ENCODE measurements around the gene PRKN. TPM values are rescaled to one million over a fixed set of nuclear protein-coding genes. Genes with fewer than 3 reads are reported as not detected.

PRKN gene
- total and polyA plus RNA-seq, 9 of the 15 experiments (the other 6 are each of a cell fraction or from before 2014, with no cell fraction given): 0.03 to 0.96 (median 0.15) TPM; not detected in 2

GRCh38 chr6:161361529-161361928 lies 1366.0 kb downstream of the PRKN start:
- Histone ChIP-seq H3K27me3 (ENCODE audit: control insufficient read depth in 2 of 2, insufficient read depth in 2 of 2, low read length in 2 of 2) (no peaks in the 10 kb centered on the region), H3K9me1 (ENCODE audit: control insufficient read depth, insufficient read depth, low read length) (no peaks in the 10 kb centered on the region), H4K20me1 (replicated peaks; ENCODE audit: control insufficient read depth, insufficient read depth, low read length) (no peaks in the 10 kb centered on the region), H3K4me1 (replicated peaks in 1 of 2; ENCODE audit: control insufficient read depth in 2 of 2, insufficient read depth in 2 of 2, low read length in 2 of 2) (peaks cover 0 to 5% of the 10 kb centered on the region in 2 experiments; a peak in 3 of 5 replicates), H3K36me3 (ENCODE audit: control insufficient read depth, insufficient read depth, low read length) (no peaks in the 10 kb centered on the region), H3K4me2 (ENCODE audit: insufficient read depth, low read length) (no peak overlapping the region), H3K9ac (ENCODE audit: insufficient read depth in 1 of 2, low read depth in 2 of 2, low read length in 2 of 2) (no peak overlapping the region), H3K79me2 (ENCODE audit: control insufficient read depth, insufficient read depth, low read length) (no peaks in the 10 kb centered on the region), H3K27ac (ENCODE audit: extremely low read depth, low read depth, low read length) (no peak overlapping the region), H3K9me3 (replicated peaks; ENCODE audit: control insufficient read depth, insufficient read depth, low read depth, low read length) (peaks cover 12% of the 10 kb centered on the region), H3K4me3 (no peak overlapping the region), H2AFZ (ENCODE audit: low read depth, low read length) (no peak overlapping the region)
- no peak for ATAC-seq
- ChIA-PET POLR2A (interaction anchor here (1.3 kb wide), 1 partner anchor 13 kb away, joined by 5 read pairs; no protein-coding TSS in a partner anchor), CTCF (ENCODE audit: low intra/inter-chr PET ratio) (no interaction called here)
- in situ Hi-C loops (cut with MboI): no loop called here
- 40% methylated on average over 9 of the region's 9 CpGs for WGBS (ENCODE audit: insufficient coverage, low coverage, missing lambda C conversion rate)
- BruUV-seq (replicated peaks): no TSS peak
- DNase-seq (ENCODE audit: extremely low read depth in 1 of 4, low spot score in 3 of 4): no peak
- no peak for FAIRE-seq
- intact Hi-C loops (cut with micrococcal nuclease): no loop called here
- no peak for TF ChIP-seq RBM15 (IDR thresholded peaks at IDR 0.05; ENCODE audit: insufficient read depth, low read length)
- TF ChIP-seq SMARCA5 (IDR thresholded peaks at IDR 0.05): no peak
- no peak for TF ChIP-seq PKNOX1 (IDR thresholded peaks at IDR 0.05)
- TF ChIP-seq TFE3 (CRISPR knock-in tag; IDR thresholded peaks at IDR 0.05): peak; percentile 90
- TF ChIP-seq ZNF75A (CRISPR knock-in tag; IDR thresholded peaks at IDR 0.05): no peak
- no peak for TF ChIP-seq MAFG (tag; conservative IDR thresholded peaks at IDR 0.05)
- no peak for TF ChIP-seq ZNF280A (IDR thresholded peaks at IDR 0.05; ENCODE audit: low read depth, partially characterized antibody)
- TF ChIP-seq USF1 (CRISPR knock-in tag; IDR thresholded peaks at IDR 0.05): 0 out of 2 replicates have a peak, but pooled peaks have one; percentile 31
- 0 out of 2 replicates have a peak, but pooled peaks have one; percentile 13 for TF ChIP-seq CBFA2T2 (conservative IDR thresholded peaks at IDR 0.05)
- no peak for TF ChIP-seq NFE2 (IDR thresholded peaks at IDR 0.05; ENCODE audit: low read depth)
- no peak for TF ChIP-seq MAFK (IDR thresholded peaks at IDR 0.05; ENCODE audit: low read length)
- no peak for TF ChIP-seq SRF (CRISPR knock-in tag; IDR thresholded peaks at IDR 0.05)
- TF ChIP-seq GTF2A2 (tag; IDR thresholded peaks at IDR 0.05): no peak
- no peak for TF ChIP-seq ARID3A (IDR thresholded peaks at IDR 0.05; ENCODE audit: borderline replicate concordance, low read depth, low read length)
- no peak for TF ChIP-seq ZNF324 (CRISPR knock-in tag; IDR thresholded peaks at IDR 0.05)
- TF ChIP-seq CXXC5 (CRISPR knock-in tag; IDR thresholded peaks at IDR 0.05): no peak
- TF ChIP-seq ZNF24 (IDR thresholded peaks at IDR 0.05): no peak
- no peak for TF ChIP-seq EP300 (IDR thresholded peaks at IDR 0.05; ENCODE audit: low read length)
- TF ChIP-seq CHD2 (IDR thresholded peaks at IDR 0.05; ENCODE audit: low read depth, low read length): no peak
